MM.1S (cell line): ENCODE results near the gene TTC16.

ENCODE experiments used
- EZH2phosphoT487 ChIP-seq: fragments of 300-600 bp; sonication (generic); IDR thresholded peaks from 2 replicates; pipeline ENCODE4 v1.6.1; 2018; ENCODE audit warnings: antibody characterized with exemption, low read length
- TF ChIP-seq, protein P1 (sequence below): fragments of 300-600 bp; sonication (generic); IDR thresholded peaks from 2 replicates; pipeline ENCODE4 v1.5.1; 2016; ENCODE audit warnings: antibody characterized with exemption, low read length, mixed read lengths

DNA sequence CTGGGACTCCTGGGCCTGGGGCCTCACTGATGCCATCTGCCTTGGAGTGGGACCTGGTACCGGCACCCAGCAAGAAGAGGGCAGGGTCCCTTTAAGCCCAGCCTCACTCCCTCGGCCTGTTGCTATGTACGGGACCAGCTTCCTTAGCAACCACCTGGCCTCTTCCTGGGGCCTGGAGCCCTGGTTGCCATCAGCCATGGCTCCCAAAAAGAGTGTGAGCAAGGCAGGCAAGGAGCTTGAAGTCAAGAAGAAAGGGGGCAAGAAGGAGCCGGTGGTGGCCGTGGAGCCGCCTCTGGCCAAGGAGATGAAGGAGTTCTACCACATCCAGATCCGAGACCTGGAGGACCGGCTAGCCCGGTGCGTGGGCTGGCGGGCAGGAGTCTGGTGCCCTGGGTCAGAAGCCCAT is 9.0 kb upstream of the TTC16 start, which contains the start of gene CFAP157:
- TF ChIP-seq, protein P1, sequence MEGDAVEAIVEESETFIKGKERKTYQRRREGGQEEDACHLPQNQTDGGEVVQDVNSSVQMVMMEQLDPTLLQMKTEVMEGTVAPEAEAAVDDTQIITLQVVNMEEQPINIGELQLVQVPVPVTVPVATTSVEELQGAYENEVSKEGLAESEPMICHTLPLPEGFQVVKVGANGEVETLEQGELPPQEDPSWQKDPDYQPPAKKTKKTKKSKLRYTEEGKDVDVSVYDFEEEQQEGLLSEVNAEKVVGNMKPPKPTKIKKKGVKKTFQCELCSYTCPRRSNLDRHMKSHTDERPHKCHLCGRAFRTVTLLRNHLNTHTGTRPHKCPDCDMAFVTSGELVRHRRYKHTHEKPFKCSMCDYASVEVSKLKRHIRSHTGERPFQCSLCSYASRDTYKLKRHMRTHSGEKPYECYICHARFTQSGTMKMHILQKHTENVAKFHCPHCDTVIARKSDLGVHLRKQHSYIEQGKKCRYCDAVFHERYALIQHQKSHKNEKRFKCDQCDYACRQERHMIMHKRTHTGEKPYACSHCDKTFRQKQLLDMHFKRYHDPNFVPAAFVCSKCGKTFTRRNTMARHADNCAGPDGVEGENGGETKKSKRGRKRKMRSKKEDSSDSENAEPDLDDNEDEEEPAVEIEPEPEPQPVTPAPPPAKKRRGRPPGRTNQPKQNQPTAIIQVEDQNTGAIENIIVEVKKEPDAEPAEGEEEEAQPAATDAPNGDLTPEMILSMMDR, result no peak
- no peak for TF ChIP-seq EZH2phosphoT487
